ENCODE results near the gene ODAD2.

DNA sequence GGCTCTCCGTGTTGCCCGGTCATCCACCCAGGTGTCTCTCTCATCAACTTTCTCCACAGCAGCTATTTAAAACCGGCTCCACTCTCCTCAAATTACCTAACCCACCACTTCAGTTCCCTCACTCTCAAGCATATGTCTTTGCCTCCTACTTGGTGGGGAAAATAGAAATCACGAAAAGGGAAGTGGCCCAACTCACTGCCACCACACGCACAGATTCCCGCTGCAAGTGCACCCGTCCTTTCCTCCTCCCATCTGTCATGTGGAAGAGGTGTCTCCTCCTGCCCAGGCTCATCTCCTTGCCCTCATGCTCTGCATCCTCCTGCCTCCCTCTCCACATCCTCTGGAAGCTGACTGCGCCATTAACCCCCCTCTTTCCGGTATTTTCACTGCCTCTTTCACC lies 172.5 kb downstream of the ODAD2 start:
- TF ChIP-seq EZH2 (IDR thresholded peaks at IDR 0.05): no peak
- no peak for TF ChIP-seq POLR2AphosphoS5 (IDR thresholded peaks at IDR 0.05; ENCODE audit: borderline replicate concordance, low read depth, low read length)
- no peak for TF ChIP-seq FOXP2 (optimal IDR thresholded peaks at IDR 0.05; ENCODE audit: control extremely low read depth, extremely low read length, insufficient read depth)
